Epithelial cell of esophagus (primary cell): ENCODE measurements around the gene PFKFB1.

Experiments used
- DNase-seq: peaks from one replicate; pipeline ENCODE4 v3.0.0; 2010; ENCODE audit warnings: low read depth
- H3K4me3 ChIP-seq: 2 replicates; pipeline ENCODE4 v1.5.1; 2011; ENCODE audit warnings: mild to moderate bottlenecking, low read length, control low read depth
- CTCF ChIP-seq: IDR thresholded peaks from 2 replicates; pipeline ENCODE4 v1.5.1; 2011; ENCODE audit warnings: low read depth, mild to moderate bottlenecking, low read length, control low read depth, inconsistent platforms; ENCODE audit not compliant: insufficient read depth; ENCODE audit errors: missing control alignments

Gene PFKFB1

GRCh38 chrX:54977387-54977786, 16.6 kb downstream of the PFKFB1 start:
- no peak for TF ChIP-seq CTCF

GRCh38 chrX:54964766-54965497, 29.1 kb downstream of the PFKFB1 start:
- H3K4me3 ChIP-seq, result no peak overlapping the region
- DNase-seq, result no peak
- no peak for TF ChIP-seq CTCF

More at GRCh38 chrX:54977387-54977786, 16.6 kb downstream of the PFKFB1 start:
- DNase-seq, result no peak
- no peak overlapping the region for H3K4me3 ChIP-seq

- no peak overlapping the region for H3K4me3 ChIP-seq
- peak; percentile 7 for DNase-seq
- TF ChIP-seq CTCF, result no peak
Observed at GRCh38 chrX:54961750-54962149, 32.2 kb downstream of the PFKFB1 start.

GRCh38 chrX:54950730-54951375, 43.1 kb downstream of the PFKFB1 start:
- no peak for TF ChIP-seq CTCF
- no peak for DNase-seq
- no peak overlapping the region for H3K4me3 ChIP-seq

- H3K4me3 ChIP-seq, result no peak overlapping the region
- no peak for TF ChIP-seq CTCF
- DNase-seq, result no peak
Observed at GRCh38 chrX:54945224-54945623, 48.8 kb downstream of the PFKFB1 start.

GRCh38 chrX:54944816-54945215, 49.2 kb downstream of the PFKFB1 start:
- TF ChIP-seq CTCF, result no peak
- no peak for DNase-seq
- H3K4me3 ChIP-seq, result no peak overlapping the region
